Sigmoid colon (tissue), 4 donors: Measurements from ENCODE around the gene KIF17.

Experiments
- CTCF ChIP-seq, 4 experiments: fragments of 450-650 bp in 3 of 4; fragments of 200-600 bp in 1 of 4; IDR thresholded peaks; one replicate each; pipeline ENCODE4 v1.5.1; 2016 to 2019; ENCODE audit warnings: antibody characterized with exemption in 4 of 4, mild to moderate bottlenecking in 3 of 4, moderate library complexity in 2 of 4
- POLR2A ChIP-seq, 2 donors: fragments of 450-650 bp; IDR thresholded peaks; one replicate each; pipeline ENCODE4 v1.6.1; 2016; ENCODE audit warnings: antibody characterized with exemption in 2 of 2, mild to moderate bottlenecking in 2 of 2, moderate library complexity in 2 of 2
- POLR2AphosphoS5 ChIP-seq, 4 donors: sonication (generic); formaldehyde crosslinking; IDR thresholded peaks; one replicate each; pipeline ENCODE4 v1.6.1; 2017; ENCODE audit warnings: antibody characterized with exemption in 4 of 4

- TF ChIP-seq CTCF (IDR thresholded peaks at IDR 0.05) (no peak), POLR2AphosphoS5 (IDR thresholded peaks at IDR 0.05) (no peak), POLR2A (IDR thresholded peaks at IDR 0.05) (no peak)
These were observed 3.6 kb upstream of the KIF17 start for GRCh38 chr1:20721117-20722061.
